Left lung (tissue), 10 donors: ENCODE results near the gene ENTPD8. TPM values are rescaled to one million over a fixed set of nuclear protein-coding genes. Genes with fewer than 3 reads are reported as not detected.

Source experiments
- ATAC-seq: fragments of 200-7000 bp; cut with Tn5 transposase; one replicate; pipeline ENCODE4 v1.9.1; 2020; ENCODE audit warnings: moderate library complexity
- DNase-seq, 4 donors: peaks; one replicate each; pipeline ENCODE4 v3.0.0-alpha.2; 2013 to 2020
- H3K27ac ChIP-seq, 2 donors: fragments of 200-600 bp; sonication (generic) in 1 of 2; one replicate each; pipeline versions ENCODE4 v1.5.0 to v1.8.0; 2020 to 2021
- H3K27me3 ChIP-seq, 2 donors: fragments of 200-600 bp; sonication (generic) in 1 of 2; one replicate each; pipeline versions ENCODE4 v1.5.0 to v1.8.0; 2020 to 2021
- H3K36me3 ChIP-seq, 2 donors: fragments of 200-600 bp; sonication (generic) in 1 of 2; one replicate each; pipeline versions ENCODE4 v1.5.0 to v1.8.0; 2020 to 2021
- H3K4me1 ChIP-seq, 2 donors: fragments of 200-600 bp; one replicate each; pipeline ENCODE4 v1.8.0; 2021
- H3K4me3 ChIP-seq, 2 donors: fragments of 200-600 bp; sonication (generic) in 1 of 2; one replicate each; pipeline versions ENCODE4 v1.5.0 to v1.8.0; 2020 to 2021; ENCODE audit warnings: mild to moderate bottlenecking in 1 of 2
- H3K9me3 ChIP-seq, 2 donors: fragments of 200-600 bp; sonication (generic) in 1 of 2; one replicate each; pipeline versions ENCODE4 v1.5.0 to v1.8.0; 2020 to 2021
- CTCF ChIP-seq, 2 donors: fragments of 200-600 bp; sonication (generic) in 1 of 2; IDR thresholded peaks; one replicate each; pipeline versions ENCODE4 v1.5.0 to v1.8.0; 2021; ENCODE audit warnings: antibody characterized with exemption in 2 of 2
- intact Hi-C, 2 donors: fragments of 100-400 bp; cut with DNase I; formaldehyde crosslinking; loops; one replicate each; pipeline versions ENCODE4 v1.11.2 to v1.14.2; 2022
- polyA plus RNA-seq, 6 donors: library from polyadenylated mRNA; unstranded; fragments of 120-200 nt; gene quantifications; one replicate each; pipeline ENCODE4 v1.2.1, GENCODE V29; 2013; ENCODE audit not compliant: insufficient read length in 6 of 6
- total RNA-seq, 2 donors: library from RNA; stranded (reverse); fragmentation: NEBNext Ultra II Directional; extraction: Animal tissue kit (Norgen Biotek cat#: 25700); gene quantifications; one replicate each; pipeline ENCODE4 v1.2.1, GENCODE V29; 2021
- donor health status: DM: no; HTN: yes; CAD: no.
- donor health status: DM: no; HTN: no; CAD: no.

The ENTPD8 gene
- total and polyA plus RNA-seq, 8 donors = 0.15 to 0.68 (median 0.40) TPM; not detected in 1

- ATAC-seq (peak; percentile 22), DNase-seq (peak in 3 of 4 donors; percentile 34 to 80 (median 55))
- Histone ChIP-seq H3K27ac (peak overlapping the region; percentile 42 to 65), H3K4me1 (peaks cover 11 to 47% of the 10 kb centered on the region in 2 donors), H3K9me3 (no peaks in the 10 kb centered on the region), H3K27me3 (peaks cover 0 to 9% of the 10 kb centered on the region in 2 donors), H3K36me3 (peaks cover 0 to 19% of the 10 kb centered on the region in 2 donors), H3K4me3 (peak overlapping the region; percentile 32 to 50)
- intact Hi-C loops = no loop called here
- TF ChIP-seq CTCF (IDR thresholded peaks at IDR 0.05) = no peak
Observed at GRCh38 chr9:137454597-137455358, 13.6 kb upstream of the ENTPD8 start.

GRCh38 chr9:137454145-137454596, 13.0 kb upstream of the ENTPD8 start:
- Histone ChIP-seq H3K27me3 (peaks cover 0 to 9% of the 10 kb centered on the region in 2 donors), H3K36me3 (peaks cover 0 to 25% of the 10 kb centered on the region in 2 donors), H3K4me1 (peaks cover 8 to 42% of the 10 kb centered on the region in 2 donors), H3K4me3 (peak overlapping the region; percentile 32 to 50), H3K27ac (peak overlapping the region; percentile 42 to 65), H3K9me3 (no peaks in the 10 kb centered on the region)
- intact Hi-C loops = no loop called here
- ATAC-seq (peak; percentile 68), DNase-seq (peak; percentile 23 to 92 (median 64))
- TF ChIP-seq CTCF (IDR thresholded peaks at IDR 0.05) = no peak

- Histone ChIP-seq H3K4me1 (peaks cover 8 to 40% of the 10 kb centered on the region in 2 donors), H3K9me3 (no peaks in the 10 kb centered on the region), H3K36me3 (peaks cover 0 to 30% of the 10 kb centered on the region in 2 donors), H3K4me3 (peak overlapping the region; percentile 22 to 50), H3K27ac (no peak overlapping the region), H3K27me3 (peaks cover 0 to 7% of the 10 kb centered on the region in 2 donors)
- ATAC-seq = peak; percentile 84
- intact Hi-C loops = no loop called here
- peak; percentile 27 to 91 (median 82) for DNase-seq
- TF ChIP-seq CTCF (IDR thresholded peaks at IDR 0.05) = no peak
Observed at GRCh38 chr9:137453643-137454081, 12.5 kb upstream of the ENTPD8 start.

GRCh38 chr9:137452761-137453642, 11.8 kb upstream of the ENTPD8 start:
- DNase-seq (peak in 2 of 4 donors; percentile 41 to 86), ATAC-seq (no peak)
- H3K4me1 ChIP-seq = peaks cover 2 to 33% of the 10 kb centered on the region in 2 donors
- TF ChIP-seq CTCF (IDR thresholded peaks at IDR 0.05) = no peak
- H3K27ac ChIP-seq = no peak overlapping the region
- H3K4me3 ChIP-seq = peak overlapping the region; percentile 22 to 50
- H3K27me3 ChIP-seq = peaks cover 0 to under 1% of the 10 kb centered on the region in 2 donors
- H3K36me3 ChIP-seq = peaks cover 0 to 30% of the 10 kb centered on the region in 2 donors
- intact Hi-C loops = no loop called here
- H3K9me3 ChIP-seq = no peaks in the 10 kb centered on the region
